Eye (tissue), 1 donor: Measurements from ENCODE around the gene EMILIN1.

ENCODE experiments used
- DNase-seq: peaks from one replicate; pipeline ENCODE4 v3.0.0-alpha.2; 2015

The EMILIN1 gene

DNA sequence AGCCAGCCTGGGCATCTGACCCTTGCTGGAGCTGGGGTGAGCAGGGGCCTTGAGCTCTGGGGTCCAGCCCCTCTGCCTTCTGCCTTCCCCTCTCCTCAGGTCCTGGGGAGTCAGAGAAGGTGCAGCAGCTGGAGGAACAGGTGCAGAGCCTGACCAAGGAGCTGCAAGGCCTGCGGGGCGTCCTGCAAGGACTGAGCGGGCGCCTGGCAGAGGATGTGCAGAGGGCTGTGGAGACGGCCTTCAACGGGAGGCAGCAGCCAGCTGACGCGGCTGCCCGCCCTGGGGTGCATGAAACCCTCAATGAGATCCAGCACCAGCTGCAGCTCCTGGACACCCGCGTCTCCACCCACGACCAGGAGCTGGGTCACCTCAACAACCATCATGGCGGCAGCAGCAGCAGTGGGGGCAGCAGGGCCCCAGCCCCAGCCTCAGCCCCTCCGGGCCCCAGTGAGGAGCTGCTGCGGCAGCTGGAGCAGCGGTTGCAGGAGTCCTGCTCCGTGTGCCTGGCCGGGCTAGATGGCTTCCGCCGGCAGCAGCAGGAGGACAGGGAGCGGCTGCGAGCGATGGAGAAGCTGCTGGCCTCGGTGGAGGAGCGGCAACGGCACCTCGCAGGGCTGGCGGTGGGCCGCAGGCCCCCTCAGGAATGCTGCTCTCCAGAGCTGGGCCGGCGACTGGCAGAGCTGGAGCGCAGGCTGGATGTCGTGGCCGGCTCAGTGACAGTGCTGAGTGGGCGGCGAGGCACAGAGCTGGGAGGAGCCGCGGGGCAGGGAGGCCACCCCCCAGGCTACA lies 3.8 kb downstream of the EMILIN1 start:
- DNase-seq = no peak

DNA sequence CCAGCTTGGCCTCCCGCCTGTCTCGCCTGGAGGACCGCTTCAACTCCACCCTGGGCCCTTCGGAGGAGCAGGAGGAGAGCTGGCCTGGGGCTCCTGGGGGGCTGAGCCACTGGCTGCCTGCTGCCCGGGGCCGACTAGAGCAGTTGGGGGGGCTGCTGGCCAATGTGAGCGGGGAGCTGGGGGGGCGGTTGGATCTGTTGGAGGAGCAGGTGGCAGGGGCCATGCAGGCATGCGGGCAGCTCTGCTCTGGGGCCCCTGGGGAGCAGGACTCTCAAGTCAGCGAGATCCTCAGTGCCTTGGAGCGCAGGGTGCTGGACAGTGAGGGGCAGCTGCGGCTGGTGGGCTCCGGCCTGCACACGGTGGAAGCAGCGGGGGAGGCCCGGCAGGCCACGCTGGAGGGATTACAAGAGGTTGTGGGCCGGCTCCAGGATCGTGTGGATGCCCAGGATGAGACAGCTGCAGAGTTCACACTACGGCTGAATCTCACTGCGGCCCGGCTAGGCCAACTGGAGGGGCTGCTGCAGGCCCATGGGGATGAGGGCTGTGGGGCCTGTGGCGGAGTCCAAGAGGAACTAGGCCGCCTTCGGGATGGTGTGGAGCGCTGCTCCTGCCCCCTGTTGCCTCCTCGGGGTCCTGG lies 4.5 kb downstream of the EMILIN1 start:
- DNase-seq = no peak

DNA sequence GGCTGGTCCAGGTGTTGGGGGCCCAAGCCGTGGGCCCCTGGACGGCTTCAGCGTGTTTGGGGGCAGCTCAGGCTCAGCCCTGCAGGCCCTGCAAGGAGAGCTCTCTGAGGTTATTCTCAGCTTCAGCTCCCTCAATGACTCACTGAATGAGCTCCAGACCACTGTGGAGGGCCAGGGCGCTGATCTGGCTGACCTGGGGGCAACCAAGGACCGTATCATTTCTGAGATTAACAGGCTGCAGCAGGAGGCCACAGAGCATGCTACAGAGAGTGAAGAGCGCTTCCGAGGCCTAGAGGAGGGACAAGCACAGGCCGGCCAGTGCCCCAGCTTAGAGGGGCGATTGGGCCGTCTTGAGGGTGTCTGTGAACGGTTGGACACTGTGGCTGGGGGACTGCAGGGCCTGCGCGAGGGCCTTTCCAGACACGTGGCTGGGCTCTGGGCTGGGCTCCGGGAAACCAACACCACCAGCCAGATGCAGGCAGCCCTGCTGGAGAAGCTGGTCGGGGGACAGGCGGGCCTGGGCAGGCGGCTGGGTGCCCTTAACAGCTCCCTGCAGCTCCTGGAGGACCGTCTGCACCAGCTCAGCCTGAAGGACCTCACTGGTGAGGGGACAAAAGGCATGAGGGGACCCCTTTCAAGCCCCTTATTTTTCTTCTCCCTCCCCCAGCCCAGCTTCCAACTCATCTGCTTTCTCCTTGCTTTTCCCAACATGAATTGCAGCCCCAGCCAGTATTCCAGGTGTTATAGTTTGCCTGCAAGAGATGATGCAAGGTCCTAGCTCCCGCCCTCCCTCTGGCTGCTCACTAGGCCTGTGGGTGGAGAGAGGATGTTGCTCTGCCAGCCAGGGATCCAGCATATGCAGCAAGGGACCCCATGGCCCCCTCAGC lies 5.2 kb downstream of the EMILIN1 start:
- DNase-seq = no peak

- no peak for DNase-seq
Measured at GRCh38 chr2:27084297-27085061, 6.1 kb downstream of the EMILIN1 start.

DNA sequence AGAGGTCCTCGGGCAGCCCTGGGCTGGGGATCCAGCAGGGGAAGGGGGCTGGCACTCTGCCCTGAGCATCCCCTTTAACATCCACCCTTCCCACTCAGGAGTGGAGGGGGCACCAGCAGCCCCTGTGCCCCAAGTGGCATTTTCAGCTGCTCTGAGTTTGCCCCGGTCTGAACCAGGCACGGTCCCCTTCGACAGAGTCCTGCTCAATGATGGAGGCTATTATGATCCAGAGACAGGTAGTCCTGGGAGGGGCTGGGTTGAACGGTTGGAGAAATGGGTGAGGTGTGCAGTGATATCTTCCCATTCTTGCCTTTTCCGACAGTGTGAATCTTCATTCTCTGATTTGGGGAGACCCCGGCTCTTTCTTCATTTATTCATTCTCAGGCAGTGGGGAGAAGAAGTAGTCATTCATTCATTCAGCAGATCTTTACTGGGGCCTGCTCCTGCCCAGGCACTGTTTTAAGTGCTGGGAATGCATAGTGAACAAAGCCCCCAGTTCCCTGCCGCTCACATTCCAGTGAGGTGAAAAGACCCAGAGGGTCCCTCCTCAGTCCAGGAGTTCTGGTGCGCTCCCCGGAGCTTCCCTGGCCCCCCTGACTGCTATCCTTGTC lies 6.8 kb downstream of the EMILIN1 start:
- no peak for DNase-seq

GRCh38 chr2:27085673-27086089 lies 7.3 kb downstream of the EMILIN1 start:
- DNase-seq = peak; percentile 75

GRCh38 chr2:27086090-27086723 lies 7.8 kb downstream of the EMILIN1 start:
- peak; percentile 98 for DNase-seq

- no peak for DNase-seq
Measured at GRCh38 chr2:27086724-27087593, 8.5 kb downstream of the EMILIN1 start, which contains the start of gene KHK. KHK (plus strand) TSS chr2:27086772; CDS start chr2:27087260, 488 bp downstream.

- no peak for DNase-seq
Measured at GRCh38 chr2:27087823-27088410, 9.5 kb downstream of the EMILIN1 start.

DNA sequence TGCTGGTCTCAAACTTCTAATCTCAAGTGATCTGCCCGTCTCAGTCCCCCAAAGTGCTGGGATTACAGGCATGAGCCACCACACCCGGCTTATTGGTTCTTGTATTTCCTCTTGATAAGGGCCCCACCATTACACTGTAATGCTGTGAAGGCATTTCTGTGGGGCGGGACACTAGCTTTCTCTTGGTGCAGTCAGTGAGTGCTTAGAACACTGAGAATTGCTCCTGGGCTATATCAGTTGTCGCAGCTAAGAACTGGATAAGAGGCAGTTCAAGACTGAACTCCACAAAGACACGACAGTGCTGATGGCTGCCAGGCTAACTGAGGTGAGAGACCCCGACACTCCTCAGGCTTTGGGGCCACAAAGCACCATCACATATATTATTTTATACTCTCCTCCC lies 10.2 kb downstream of the EMILIN1 start:
- DNase-seq = no peak

DNA sequence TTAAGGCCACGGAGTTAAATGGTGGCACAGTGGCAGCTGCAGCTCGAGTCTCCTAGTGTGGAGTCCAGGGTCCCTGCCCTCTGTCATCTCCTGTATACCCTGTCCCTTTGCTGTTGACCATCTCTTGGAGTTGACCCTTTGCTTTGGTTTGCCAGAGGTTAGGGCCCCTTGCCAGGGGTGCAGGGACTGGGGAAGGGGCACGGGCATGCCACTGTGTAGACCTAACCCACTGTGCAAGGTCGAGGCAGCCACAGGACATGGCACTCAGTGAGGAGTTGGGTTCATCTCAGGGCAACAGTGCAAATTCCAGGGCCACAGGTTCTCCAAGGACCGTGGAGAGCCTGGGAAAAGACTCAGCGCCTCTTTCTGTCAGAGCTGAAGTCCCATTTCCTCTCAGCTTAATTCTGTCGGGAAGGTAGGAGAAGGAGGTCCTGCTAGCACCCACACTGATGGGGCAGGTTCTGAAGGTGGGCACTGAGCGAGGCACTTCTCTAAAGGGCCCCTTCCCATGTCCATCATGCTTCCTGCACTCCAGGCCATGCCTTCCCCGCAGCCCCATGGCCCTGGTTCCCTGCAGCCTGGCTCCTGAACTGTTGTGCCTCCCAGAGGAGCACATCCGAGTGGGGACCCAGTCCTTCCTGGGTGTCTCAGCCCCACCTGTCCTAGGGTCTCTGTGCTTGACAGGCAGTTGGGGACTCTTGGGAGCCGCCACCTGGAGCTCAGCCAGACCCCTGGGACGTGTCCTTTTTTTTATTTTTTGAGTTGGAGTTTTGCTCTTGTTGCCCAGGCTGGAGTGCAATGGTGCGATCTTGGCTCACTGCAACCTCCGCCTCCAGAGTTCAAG lies 10.9 kb downstream of the EMILIN1 start:
- no peak for DNase-seq

DNA sequence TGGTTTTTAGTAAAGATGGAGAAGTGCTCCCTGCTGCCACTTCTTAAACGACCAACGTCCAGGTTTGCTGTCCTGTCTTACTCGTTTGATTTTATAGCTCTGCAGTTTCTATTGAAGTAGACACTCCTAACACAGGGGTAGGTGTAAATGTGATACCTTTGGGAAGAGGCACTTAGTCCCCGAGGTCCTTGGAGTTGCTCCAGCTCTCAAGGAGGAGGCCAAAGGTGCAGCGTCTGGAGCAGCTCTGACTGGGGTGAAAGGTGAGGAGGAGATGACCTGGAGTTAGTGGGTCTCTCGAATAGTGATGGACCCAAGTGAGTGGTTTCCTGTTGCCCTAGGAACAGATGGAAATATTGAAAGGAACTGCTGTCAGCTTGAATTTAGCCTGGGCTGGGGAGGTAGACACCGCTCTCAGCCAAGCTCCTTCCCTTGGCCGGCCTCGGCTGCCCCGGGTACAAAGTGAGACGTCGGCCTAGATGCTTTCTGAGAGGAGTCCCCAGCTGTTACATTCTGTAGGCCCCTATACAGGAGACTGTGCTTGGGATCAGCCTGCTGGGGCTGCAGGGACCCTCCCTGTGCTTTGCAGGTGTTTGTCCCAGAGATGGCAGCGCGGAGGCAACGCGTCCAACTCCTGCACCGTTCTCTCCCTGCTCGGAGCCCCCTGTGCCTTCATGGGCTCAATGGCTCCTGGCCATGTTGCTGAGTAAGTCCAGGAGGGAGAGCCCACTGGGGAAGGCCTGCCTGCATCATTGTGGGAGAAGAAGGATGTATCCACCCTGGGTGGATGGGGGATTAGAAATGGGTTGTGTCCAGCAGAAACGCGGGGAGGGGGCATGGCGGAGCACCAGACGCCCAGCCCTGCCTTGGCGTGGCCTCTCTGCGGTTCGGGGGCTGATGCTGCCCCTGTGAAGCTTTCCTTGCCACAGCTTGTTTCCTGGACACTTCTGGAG lies 13.6 kb downstream of the EMILIN1 start:
- DNase-seq = no peak

DNA sequence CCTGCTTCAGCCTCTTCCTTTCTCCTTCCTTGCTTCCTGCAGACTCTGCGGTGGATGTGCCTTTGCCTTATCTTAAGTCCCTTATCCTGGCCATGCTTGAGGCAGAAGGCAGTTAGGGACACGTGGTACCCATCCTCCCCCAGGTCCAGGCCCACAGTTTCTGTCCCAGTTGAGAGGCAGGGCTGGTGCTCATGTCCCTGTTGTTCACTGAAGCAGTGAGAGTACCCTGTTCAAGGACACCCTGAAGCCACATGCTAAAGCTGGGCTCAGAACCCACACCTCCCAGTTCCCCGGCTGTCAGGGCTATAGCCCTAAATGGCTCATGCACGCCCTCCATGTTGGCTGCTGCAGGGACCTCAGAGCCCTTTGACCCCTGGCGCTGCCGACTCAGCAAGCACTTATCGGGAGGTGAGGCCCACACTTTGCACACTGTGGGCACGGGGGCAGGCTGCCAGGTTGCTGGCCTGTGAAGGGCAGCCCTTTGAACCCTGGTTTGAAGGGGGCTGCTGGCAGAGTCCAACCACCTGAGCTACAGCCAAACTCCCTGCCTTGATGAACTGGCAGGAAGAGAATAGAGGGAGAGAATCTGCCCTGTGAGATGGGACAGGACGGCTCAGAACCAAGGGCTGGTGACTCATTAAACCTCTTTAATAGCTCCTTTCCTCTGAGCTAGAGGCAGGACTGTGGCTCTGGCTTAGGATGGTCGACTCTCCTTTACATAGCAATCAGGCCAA lies 14.4 kb downstream of the EMILIN1 start:
- no peak for DNase-seq

DNA sequence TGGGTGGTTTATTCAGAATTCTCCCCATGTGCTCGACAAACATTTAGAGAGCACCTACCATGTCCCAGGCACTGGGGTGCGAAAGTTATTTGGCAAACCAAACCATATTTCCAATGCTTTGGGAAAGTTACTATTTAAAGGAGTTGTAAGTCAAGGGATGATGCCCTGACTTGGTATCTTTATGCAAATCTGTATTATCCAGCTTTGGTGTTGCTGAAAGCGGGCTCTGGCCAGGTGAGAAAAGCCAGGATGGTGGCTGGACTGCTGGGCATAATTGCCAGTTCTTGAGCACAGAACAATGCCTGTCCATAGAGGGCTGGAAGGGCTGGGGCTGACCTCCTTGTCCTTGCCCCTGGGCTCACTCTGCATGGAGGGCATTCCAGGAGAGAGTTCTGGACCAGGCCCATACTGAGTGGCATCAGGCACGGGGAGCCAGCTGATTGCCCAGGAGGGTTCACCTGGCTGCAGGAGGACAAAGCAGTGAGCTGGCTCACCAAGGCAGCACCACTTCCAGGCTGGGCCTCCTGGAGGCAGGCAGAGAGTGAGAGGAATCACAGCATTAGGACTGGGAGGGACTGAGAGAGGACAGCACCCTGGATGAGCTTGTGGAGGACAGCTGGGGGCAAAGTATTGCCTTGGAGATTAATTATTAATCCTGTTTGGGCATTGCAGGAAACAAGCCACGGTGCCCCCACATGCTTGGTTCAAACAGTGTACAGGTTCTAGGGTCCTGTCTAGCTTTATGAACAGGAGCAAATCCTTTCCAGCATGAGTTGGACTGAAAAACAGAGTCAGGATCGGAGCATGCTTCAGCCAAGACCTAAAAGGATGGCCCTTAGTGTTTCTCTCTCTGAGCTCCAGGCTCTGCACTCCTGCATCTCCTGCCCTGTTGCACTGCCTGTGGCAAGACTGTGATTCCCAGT lies 15.3 kb downstream of the EMILIN1 start:
- no peak for DNase-seq

- DNase-seq = no peak
Measured at GRCh38 chr2:27094353-27094984, 16.1 kb downstream of the EMILIN1 start.

- no peak for DNase-seq
Measured at GRCh38 chr2:27095427-27095744, 17.0 kb downstream of the EMILIN1 start.
